ENCODE measurements around the gene GPR22.
A peak's percentile ranks its signal among the peaks of the same experiment; 100 is the strongest.

Gene GPR22

DNA sequence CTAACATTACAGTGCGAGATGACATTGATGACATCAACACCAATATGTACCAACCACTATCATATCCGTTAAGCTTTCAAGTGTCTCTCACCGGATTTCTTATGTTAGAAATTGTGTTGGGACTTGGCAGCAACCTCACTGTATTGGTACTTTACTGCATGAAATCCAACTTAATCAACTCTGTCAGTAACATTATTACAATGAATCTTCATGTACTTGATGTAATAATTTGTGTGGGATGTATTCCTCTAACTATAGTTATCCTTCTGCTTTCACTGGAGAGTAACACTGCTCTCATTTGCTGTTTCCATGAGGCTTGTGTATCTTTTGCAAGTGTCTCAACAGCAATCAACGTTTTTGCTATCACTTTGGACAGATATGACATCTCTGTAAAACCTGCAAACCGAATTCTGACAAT is 4.3 kb downstream of the GPR22 start:
- no peak for DNase-seq

DNA sequence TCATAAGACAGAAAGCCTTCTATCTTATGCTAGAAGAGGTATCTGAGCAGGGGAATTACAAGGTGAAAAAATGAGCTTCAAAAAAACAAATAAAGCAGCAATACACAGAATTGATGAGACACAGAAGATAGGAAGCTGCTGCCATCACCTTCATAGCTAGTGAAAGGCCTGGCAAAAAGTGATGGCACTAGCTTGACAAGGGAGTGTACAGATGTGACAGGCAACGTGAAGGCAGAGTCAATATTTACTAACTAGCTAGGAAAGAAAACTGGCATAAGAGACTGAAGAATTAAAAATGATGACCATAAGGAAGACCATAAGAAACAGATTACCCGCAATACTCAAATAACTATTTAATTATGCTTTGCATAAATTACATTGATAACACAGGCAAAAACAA is 9.4 kb downstream of the GPR22 start:
- no peak for DNase-seq

DNA sequence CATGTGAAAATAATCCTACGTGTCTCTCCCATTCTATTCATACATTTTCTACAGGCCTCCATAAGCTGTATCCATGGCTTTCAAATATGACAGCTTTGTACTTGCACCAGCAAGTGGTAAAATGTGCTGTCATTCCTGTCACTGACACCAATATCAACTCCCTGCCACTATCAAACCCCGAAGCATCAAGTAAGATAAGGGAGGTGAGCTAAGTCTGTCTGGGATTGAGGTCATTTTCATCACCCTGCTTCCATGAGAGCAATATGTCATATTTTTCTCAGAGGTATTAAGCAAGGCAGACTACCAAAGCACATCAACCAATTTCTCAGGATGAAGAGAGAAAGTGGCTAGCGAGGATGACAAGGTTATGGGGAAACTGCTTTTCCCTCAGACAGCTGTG is 11.1 kb downstream of the GPR22 start:
- DNase-seq, result no peak

DNA sequence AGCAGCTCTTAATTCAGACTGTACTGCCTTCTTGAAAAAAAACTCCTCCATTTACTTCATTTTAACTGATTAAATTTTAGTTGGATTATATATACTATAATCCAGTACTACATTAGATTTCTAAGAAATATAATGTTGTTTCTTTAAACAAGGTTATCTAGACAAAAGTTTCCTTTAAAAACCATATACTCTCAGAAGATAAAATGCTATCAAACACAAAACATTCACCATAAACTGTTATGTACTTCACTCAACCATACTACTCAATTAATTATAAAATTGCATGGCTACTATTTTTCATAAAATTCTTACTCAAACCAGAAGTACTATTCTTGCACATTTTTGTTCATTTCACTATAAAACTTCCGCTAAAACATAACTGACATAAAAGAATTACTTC is 12.7 kb downstream of the GPR22 start:
- DNase-seq, result no peak

DNA sequence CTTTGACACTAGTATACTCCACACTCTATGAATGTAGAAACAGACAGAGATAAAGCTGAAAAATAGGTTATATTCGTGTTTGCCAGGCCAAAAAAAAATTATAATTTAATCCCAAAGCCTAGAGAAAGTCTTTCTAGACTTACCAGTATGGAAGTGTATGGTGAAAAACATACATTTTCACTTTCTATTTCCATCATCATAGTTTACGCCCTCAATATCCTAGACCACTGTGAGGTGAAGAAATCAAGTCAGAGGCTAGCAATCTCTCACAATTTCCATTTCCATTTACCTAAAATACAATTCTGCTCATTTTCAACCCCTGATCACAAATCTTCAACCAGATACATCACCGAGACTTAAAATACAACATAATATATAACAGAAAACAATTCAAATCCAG is 16.2 kb downstream of the GPR22 start:
- no peak for DNase-seq

DNA sequence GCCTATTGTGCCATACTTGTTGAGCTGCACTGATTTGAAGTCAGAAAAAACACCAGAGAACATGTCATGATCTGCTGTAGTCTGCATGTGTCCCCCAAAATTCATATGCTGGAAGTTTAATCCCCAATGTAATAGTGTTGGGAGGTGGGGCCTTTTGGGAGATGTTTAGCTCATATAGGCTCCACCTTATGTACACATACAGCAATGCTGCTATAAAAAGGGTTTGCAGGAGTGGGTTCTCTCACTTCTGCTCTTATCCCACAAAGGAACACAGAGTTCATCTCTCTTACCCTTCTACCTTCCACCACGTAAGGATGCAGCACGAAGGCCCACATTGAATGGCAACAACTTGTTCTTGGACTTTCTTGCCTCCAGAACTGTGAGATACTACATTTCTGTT is 23.0 kb downstream of the GPR22 start:
- no peak for DNase-seq

DNA sequence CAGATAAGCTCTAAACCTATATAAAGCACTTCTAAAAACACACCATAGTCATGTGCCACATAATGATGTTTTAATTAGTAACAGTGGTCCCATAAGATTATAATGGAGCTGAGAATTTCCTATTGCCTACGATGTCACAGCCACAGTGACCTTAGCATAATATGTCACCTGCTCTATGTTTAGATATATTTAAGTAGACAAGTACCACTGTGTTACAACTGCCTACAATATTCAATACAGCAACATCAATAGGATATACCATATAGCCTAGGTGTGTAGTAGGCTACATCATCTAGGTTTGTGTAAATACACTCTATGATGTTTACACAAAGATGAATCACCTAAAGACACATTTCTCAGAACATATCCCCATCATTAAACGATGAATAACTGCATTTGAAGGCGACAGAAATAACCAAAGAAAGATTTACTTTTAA is 24.5 kb downstream of the GPR22 start:
- DNase-seq, result no peak

DNA sequence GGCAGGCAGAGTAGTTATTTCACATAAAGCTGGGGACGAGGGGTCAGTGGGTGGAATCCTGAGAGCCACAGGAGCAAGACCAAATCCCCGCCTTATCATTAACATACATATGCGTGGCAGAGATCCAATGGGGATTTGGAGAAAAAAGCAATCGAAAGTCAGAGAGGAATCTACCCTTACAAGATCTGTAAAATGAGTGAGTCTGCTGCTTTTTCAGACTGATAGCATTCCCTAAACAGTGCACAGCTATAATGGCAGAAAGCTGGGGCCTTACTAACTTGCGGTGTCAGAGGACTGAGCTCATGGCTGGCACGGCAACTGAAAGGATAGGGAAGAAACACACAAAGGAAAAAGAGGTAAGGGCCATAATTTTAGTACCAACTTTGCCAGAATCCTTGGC is 25.0 kb downstream of the GPR22 start:
- no peak for DNase-seq

DNA sequence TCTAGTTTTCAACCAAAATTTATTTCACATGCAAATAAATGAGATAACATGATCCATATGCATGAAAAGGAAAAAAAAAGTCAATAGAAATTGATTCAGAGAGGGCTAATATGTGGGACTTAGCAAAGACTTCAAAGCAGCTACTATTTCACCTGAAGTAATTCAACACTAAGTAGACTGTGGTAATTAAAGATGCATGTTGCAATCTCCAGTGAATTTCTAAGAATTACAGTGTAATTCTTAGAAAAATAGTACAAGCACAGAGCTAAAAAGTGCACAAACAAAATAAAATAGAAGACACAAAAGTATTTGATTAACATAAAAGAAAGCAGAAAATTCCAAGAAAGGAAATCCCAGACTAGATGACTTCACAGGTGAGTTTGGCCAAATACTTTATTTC is 25.7 kb downstream of the GPR22 start:
- no peak for DNase-seq

DNA sequence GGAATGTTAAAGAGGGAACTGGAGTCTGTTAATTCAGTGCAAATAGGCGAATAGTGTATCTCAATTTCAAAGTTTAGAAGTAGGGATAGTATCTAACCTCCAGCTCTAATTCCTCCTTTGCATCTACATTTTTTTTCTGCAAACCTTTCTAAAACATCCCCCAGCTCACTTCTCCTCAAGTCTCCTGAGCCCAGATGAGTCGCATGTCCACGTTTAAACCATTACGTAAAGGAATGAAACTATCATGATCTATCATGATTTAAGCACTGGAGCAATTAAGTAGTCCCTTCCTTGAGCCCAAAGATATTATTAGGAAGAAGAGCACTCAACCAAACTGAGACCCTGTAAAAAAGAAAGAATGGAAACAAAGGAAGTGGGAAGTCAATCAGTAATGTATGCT is 29.9 kb downstream of the GPR22 start:
- DNase-seq, result no peak

DNA sequence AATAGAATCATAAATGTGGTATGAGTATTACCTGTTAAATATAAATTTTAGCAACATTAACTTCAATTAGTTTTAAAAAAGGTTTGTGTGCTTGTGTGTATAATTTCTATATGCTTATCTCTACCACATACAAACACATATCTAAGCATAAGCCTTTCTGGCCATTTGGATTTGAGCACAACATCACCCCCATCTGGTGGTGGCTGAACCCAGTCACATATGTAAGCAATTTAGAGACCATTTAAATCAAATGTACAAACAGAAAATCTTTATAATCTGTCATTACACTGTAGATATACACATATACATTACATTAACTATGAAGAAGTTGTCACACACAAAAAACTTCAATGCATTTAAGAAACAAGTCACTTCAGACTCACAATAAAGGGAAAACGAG is 31.7 kb downstream of the GPR22 start:
- peak in 4 of 58 donors; percentile 0 to 7 (median 0) for DNase-seq

DNA sequence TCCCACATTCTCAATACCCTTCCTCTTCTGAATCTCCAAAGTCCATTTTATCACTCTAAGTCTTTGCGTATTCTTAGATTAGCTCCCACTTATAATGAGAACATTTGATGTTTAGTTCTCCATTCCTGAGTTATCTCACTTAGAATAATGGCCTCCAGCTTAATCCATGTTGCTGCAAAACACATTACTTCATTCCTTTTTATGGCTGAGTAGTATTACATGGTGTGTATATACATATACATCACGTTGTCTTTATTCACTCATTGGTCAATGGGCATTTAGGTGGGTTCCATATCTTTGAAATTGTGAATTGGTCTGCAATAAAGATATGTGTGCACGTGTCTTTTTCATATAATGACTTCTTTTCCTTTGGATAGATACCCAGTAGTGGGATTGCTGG is 32.3 kb downstream of the GPR22 start:
- no peak for DNase-seq

DNA sequence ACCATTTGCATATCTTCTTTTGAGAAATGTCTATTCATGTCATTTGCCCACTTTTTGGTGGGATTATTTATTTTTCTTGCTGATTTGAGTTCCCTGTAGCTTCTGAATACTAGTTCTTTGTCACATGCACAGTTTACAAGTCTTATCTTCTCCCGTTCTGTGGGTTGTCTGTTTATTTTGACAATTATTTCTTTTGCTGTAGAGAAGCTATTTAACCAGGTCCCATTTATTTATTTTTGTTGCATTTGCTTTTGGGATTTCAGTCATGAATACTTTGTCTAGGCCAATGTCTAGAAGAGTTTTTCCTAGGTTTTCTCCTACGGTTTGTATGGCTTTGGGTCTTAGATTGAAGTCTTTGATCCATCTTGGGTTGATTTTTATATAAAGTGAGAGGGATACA is 32.9 kb downstream of the GPR22 start:
- no peak for DNase-seq

DNA sequence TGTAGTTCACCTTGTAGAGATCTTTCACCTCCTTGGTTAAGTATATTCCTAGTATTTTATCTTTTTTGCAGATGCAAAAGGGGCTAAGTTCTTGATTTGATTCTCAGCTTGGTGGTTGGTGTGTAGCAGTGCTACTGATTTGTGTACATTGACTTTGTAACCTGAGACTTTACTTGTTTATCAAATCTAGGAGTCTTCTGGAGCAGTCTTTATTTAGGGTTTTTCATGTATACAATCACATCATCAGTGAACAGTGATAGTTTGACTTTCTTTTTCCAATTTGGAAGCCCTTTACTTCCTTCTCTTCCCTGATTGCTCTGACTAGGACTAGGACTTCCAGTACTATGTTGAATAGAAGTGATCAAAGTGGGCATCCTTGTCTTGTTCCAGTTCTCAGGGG is 33.8 kb downstream of the GPR22 start:
- DNase-seq, result no peak

DNA sequence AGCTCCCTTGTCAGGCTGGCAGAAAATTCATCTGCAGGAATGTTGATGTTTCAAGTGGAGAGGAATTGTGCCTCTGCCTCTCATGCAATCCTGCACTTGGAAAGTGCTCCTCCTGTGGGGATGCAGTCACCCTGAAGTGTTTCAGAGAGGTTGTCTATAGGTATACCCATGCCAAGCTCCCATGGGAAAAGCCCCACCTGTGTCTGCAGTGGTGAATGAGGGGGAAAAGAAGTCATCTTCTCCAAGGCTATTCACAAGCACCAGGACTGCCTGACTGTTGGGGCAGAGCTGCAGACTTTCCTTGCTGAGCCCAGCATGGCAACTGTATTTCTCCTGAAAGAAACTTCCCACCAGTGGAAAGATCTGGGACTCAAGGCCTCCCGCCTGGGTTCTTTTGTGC is 35.5 kb downstream of the GPR22 start:
- DNase-seq, result no peak

DNA sequence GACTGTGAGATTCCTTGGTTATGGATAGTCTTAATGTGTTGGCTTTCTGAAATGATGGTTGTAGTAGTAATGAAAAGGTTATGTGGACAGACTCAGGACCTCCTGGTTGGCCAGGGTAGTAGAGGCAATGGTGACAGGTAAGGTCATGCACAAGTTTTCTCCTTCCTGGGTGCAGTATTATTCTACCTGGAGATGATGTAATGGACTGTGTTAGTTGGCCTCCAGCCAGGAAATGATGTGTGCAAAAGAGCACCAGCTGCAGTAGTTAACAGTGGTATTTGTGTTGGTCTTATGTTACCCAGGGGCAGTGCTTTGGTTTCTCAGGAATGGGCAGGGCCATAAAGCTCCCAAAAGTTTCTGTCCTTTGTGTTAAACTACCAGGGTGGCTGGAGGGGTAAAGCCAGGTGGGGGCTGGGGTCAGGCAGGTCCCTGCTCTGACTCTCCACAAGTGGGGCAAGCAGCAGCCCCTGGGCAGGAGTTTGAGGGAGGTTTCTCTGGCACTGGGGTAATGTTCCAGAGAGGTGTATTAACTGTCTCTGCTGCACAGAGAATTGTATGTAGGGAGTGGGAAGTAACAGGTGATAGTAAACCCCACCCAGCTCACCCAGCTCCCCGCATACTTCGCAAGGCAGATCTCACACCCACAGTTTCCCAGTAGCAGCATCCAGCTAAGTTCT is 36.3 kb downstream of the GPR22 start:
- no peak for DNase-seq

DNA sequence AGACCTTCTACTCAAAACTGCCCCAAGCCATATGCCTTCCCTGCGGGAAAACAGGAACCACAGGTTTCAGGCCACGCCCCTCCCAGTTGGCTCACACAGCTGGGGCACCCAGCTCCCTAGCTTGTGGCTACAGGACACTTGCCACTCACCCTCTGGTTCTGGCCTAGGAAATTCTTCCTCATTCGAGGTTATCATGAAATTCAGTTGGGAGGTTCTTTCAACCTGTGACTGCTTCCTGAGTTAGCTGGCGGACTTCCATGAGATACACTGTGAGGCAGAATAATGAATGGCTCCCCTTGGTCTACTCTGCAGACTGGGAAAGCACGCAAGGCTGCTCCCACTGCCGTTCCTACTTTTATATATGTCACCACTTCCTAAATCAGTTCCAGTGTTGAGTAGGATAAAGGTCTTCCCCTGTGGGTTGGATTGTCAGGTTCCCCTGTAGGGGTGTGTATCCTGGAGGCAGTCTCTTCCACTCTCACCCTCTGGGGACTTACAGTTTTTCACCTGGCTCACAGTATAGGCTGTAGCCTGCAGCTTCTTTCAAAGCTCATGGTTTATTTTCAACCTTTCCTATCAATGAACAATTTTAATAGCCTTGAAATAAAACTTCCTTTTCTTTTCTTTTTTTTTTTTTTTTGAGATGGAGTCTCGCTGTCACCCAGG is 37.0 kb downstream of the GPR22 start:
- DNase-seq, result no peak
